Right lobe of liver (tissue), 6 donors: Measurements from ENCODE around the gene CYP1A1. TPM values are rescaled to one million over a fixed set of nuclear protein-coding genes. Genes with fewer than 3 reads are reported as not detected.

Source experiments
- ATAC-seq, 4 donors: fragments of 200-7000 bp; cut with Tn5 transposase; one replicate each; pipeline ENCODE4 v1.9.1; 2020; ENCODE audit warnings: mild to moderate bottlenecking in 4 of 4, moderate library complexity in 4 of 4
- DNase-seq, 3 donors: peaks; one replicate each; pipeline ENCODE4 v3.0.0-alpha.2; 2020
- H3K27ac ChIP-seq, 3 donors: fragments of 200-600 bp; one replicate each; pipeline ENCODE4 v1.8.0; 2022
- H3K27me3 ChIP-seq, 2 donors: fragments of 200-600 bp; one replicate each; pipeline ENCODE4 v1.8.0; 2022
- H3K36me3 ChIP-seq, 4 donors: fragments of 200-600 bp; sonication (generic) in 1 of 4; one replicate each; pipeline versions ENCODE4 v1.5.1 to v1.8.0; 2017 to 2022; ENCODE audit warnings: control low read depth in 1 of 4
- H3K4me1 ChIP-seq, 4 donors: fragments of 200-600 bp; sonication (generic) in 1 of 4; one replicate each; pipeline versions ENCODE4 v1.5.1 to v1.8.0; 2017 to 2022; ENCODE audit warnings: control low read depth in 1 of 4
- H3K4me3 ChIP-seq, 3 donors: fragments of 200-600 bp; one replicate each; pipeline ENCODE4 v1.8.0; 2022
- H3K9me3 ChIP-seq, 4 donors: fragments of 200-600 bp; sonication (generic) in 1 of 4; one replicate each; pipeline versions ENCODE4 v1.5.1 to v1.8.0; 2017 to 2022; ENCODE audit warnings: control low read depth in 1 of 4
- POLR2A ChIP-seq: fragments of 450-650 bp; IDR thresholded peaks from one replicate; pipeline ENCODE4 v1.6.1; 2017; ENCODE audit warnings: antibody characterized with exemption, mild to moderate bottlenecking
- WGBS: methylation state at CpG from one replicate; pipeline ENCODE4 v1.1.6; 2018; ENCODE audit warnings: low coverage, low lambda C conversion rate; ENCODE audit not compliant: insufficient coverage; ENCODE audit errors: missing lambda C conversion rate; 5-methylcytosine and 5-hydroxymethylcytosine counted together
- intact Hi-C, 2 donors: fragments of 100-400 bp; cut with DNase I; formaldehyde crosslinking; loops; one replicate each; pipeline versions ENCODE4 v1.11.2 to v1.14.1; 2022
- total RNA-seq, 6 experiments: library from RNA; depleted of rRNA in 2 of 6; stranded (reverse); fragments of >200 nt in 2 of 6; fragmentation: NEBNext Ultra II Directional in 3 of 6; extraction: Animal tissue kit (Norgen Biotek cat#: 25700) in 3 of 6; gene quantifications; one replicate each; pipeline versions ENCODE4 v1.1.0 to v1.2.4, GENCODE V29; 2016 to 2023
- TF ChIP-seq, protein P1 (sequence below), 4 donors: fragments of 200-600 bp in 3 of 4; fragments of 450-650 bp in 1 of 4; IDR thresholded peaks; one replicate each; pipeline versions ENCODE4 v1.5.1 to v1.8.0; 2016 to 2022; ENCODE audit warnings: antibody characterized with exemption in 4 of 4, mild to moderate bottlenecking in 2 of 4
- donor health status: DM: no; HTN: yes; CAD: no.
- donor health status: DM: no; HTN: no; CAD: no.
- donor health status: DM: no; HTN: no; CAD: no.
- donor health status: DM: no; HTN: yes; CAD: no.
- donor health status: DM: no; HTN: yes; CAD: no.

CYP1A1 gene
- total RNA-seq, 6 experiments from 2014 or later: 0.31 to 12.5 (median 2.9) TPM

DNA sequence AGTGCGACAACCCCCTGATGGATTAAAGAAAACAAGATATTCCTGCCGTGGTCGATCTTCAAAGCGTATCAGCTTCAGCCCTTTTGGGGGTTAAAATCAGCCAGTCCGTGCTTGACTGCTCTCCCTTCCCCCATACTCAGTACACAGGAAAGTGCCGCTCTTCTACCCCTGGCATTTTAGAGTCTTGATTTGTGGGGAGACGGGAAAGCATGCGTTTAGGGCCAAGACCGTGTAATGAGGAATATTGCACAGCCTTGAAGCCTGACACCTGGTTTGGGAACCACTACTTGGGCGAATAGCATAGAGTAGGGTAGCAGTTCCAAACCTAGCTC is 29.0 kb downstream of the CYP1A1 start:
- Histone ChIP-seq H3K4me1 (peaks cover 0 to 13% (median 0%) of the 10 kb centered on the region in 4 donors), H3K27me3 (no peaks in the 10 kb centered on the region), H3K27ac (peak overlapping the region in 1 of 3 donors; percentile 58), H3K4me3 (peak overlapping the region; percentile 83 to 86 (median 84)), H3K9me3 (no peaks in the 10 kb centered on the region), H3K36me3 (no peaks in the 10 kb centered on the region)
- 3% methylated on average over 10 of the region's 10 CpGs for WGBS
- intact Hi-C loops: no loop called here
- no peak for TF ChIP-seq POLR2A
- TF ChIP-seq, protein P1, sequence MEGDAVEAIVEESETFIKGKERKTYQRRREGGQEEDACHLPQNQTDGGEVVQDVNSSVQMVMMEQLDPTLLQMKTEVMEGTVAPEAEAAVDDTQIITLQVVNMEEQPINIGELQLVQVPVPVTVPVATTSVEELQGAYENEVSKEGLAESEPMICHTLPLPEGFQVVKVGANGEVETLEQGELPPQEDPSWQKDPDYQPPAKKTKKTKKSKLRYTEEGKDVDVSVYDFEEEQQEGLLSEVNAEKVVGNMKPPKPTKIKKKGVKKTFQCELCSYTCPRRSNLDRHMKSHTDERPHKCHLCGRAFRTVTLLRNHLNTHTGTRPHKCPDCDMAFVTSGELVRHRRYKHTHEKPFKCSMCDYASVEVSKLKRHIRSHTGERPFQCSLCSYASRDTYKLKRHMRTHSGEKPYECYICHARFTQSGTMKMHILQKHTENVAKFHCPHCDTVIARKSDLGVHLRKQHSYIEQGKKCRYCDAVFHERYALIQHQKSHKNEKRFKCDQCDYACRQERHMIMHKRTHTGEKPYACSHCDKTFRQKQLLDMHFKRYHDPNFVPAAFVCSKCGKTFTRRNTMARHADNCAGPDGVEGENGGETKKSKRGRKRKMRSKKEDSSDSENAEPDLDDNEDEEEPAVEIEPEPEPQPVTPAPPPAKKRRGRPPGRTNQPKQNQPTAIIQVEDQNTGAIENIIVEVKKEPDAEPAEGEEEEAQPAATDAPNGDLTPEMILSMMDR (IDR thresholded peaks at IDR 0.05): no peak
- ATAC-seq (no peak), DNase-seq (no peak)

DNA sequence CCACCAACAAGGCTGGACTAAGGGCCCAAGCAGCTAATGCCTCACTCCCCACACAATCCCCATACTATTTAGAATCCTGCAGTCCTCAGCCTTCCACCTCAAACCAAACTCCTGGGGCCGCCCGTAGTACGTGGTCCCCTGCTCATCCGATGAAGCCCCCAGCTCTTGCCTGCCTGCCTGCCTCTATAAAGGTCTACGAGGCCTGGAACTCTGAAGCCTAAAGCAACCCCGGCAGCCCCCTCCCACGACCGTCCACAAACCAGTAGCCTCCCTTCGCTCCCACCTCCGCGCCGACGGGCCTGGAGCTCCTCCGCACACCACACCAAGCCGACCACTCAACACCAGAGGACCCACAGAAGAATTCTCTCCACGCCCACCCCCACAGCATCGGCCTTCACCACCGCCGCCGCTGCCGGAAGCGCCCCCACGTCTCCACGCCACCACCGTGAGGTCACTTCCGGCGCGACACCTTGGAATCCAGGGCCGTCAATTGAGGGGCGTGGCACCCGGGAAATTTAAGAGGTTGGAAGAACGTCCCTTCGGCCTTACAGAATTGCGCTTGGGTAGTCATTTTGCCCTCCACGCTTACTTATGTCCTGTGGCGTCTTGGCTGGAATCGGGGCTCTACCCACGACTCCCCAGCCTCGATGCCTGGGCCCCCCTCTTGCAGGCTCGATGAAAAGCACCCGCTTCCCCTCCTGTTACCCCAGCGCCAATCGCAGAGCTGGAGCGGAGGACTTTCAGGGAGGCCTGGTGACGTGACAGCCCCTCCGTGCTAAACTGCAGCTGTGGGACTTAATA is 29.5 kb downstream of the CYP1A1 start, which contains the start of gene EDC3:
Gene EDC3, minus strand, starts transcription at position 428 of the 801 bp plus-strand sequence. CDS start 20,900 bp downstream, outside the sequence.
- Histone ChIP-seq H3K36me3 (no peaks in the 10 kb centered on the region), H3K4me1 (peaks cover 0 to 13% (median 0%) of the 10 kb centered on the region in 4 donors), H3K27ac (peak within 1 kb of the TSS; percentile 52 to 58 (median 53)), H3K4me3 (peak within 1 kb of the TSS; percentile 83 to 86 (median 84)), H3K27me3 (no peaks in the 10 kb centered on the region), H3K9me3 (no peaks in the 10 kb centered on the region)
- TF ChIP-seq, protein P1 (IDR thresholded peaks at IDR 0.05): peak in 1 of 4 donors; percentile 7
- TF ChIP-seq POLR2A: no peak
- ATAC-seq (peak; percentile 87 to 98 (median 96)), DNase-seq (peak; percentile 88 to 91 (median 89))
- intact Hi-C loops: no loop called here
- WGBS: 0% methylated on average over 2 of the region's 46 CpGs

GRCh38 chr15:74692327-74692726 is 33.0 kb downstream of the CYP1A1 start:
- Histone ChIP-seq H3K4me1 (peaks cover 0 to 13% (median 0%) of the 10 kb centered on the region in 4 donors), H3K4me3 (no peak overlapping the region), H3K27ac (no peak overlapping the region), H3K36me3 (no peaks in the 10 kb centered on the region), H3K9me3 (no peaks in the 10 kb centered on the region), H3K27me3 (no peaks in the 10 kb centered on the region)
- 83% methylated on average over 1 of the region's 1 CpG for WGBS
- no peak for DNase-seq
- intact Hi-C loops: no loop called here
- TF ChIP-seq, protein P1 (IDR thresholded peaks at IDR 0.05): no peak
- no peak for TF ChIP-seq POLR2A
- no peak for ATAC-seq

- DNase-seq: no peak
- Histone ChIP-seq H3K36me3 (peaks cover 0 to 8% (median 0%) of the 10 kb centered on the region in 4 donors), H3K9me3 (no peaks in the 10 kb centered on the region), H3K27me3 (no peaks in the 10 kb centered on the region), H3K27ac (no peak overlapping the region), H3K4me1 (no peaks in the 10 kb centered on the region), H3K4me3 (no peak overlapping the region)
- TF ChIP-seq POLR2A: no peak
- TF ChIP-seq, protein P1 (IDR thresholded peaks at IDR 0.05): no peak
- intact Hi-C loops: no loop called here
- WGBS: no CpG with 5 or more reads among the region's 1 CpG
- ATAC-seq: no peak
Measured at GRCh38 chr15:74683758-74684157, 41.6 kb downstream of the CYP1A1 start.
